ENCODE data around the gene KDM4B. TPM values are rescaled to one million over a fixed set of nuclear protein-coding genes. Genes with fewer than 3 reads are reported as not detected.

KDM4B gene
- total RNA-seq, 4 donors from 2014 or later = 26.0 to 51.2 (median 34.2) TPM

GRCh38 chr19:5145521-5146511 lies 176.9 kb downstream of the KDM4B start:
- Histone ChIP-seq H3K9me3 (no peaks in the 10 kb centered on the region), H3K27me3 (no peaks in the 10 kb centered on the region), H3K4me3 (no peak overlapping the region), H3K4me1 (peaks cover 0 to 4% (median 0%) of the 10 kb centered on the region in 4 donors), H3K27ac (replicated peaks in 1 of 4) (no peak overlapping the region), H3K36me3 (peaks cover 57 to 99% (median 90%) of the 10 kb centered on the region in 4 donors)
- intact Hi-C loops (cut with DNase I) = loop anchor here (10.0 kb wide), 1 partner anchor 91 kb away; no protein-coding TSS in a partner anchor
- WGBS = 92% methylated on average over 26 of the region's 52 CpGs
- DNase-seq (ENCODE audit: extremely low spot score) = no peak
- TF ChIP-seq CTCF (IDR thresholded peaks at IDR 0.05) (no peak), POLR2AphosphoS5 (IDR thresholded peaks at IDR 0.05) (no peak), POLR2A (IDR thresholded peaks at IDR 0.05; ENCODE audit: low read depth) (no peak), EP300 (IDR thresholded peaks at IDR 0.05) (no peak)

GRCh38 chr19:5147074-5147977 lies 178.4 kb downstream of the KDM4B start:
- H3K36me3 ChIP-seq = peaks cover 60 to 100% (median 90%) of the 10 kb centered on the region in 4 donors
- 94% methylated on average over 31 of the region's 31 CpGs for WGBS

GRCh38 chr19:5147978-5148793 lies 179.3 kb downstream of the KDM4B start:
- intact Hi-C loops (cut with DNase I) = loop anchor here (10.0 kb wide), 1 partner anchor 93 kb away; no protein-coding TSS in a partner anchor
- DNase-seq (ENCODE audit: extremely low spot score) = no peak
- Histone ChIP-seq H3K27ac (replicated peaks in 1 of 4) (no peak overlapping the region), H3K36me3 (peaks cover 61 to 94% (median 85%) of the 10 kb centered on the region in 4 donors), H3K27me3 (no peaks in the 10 kb centered on the region), H3K4me3 (no peak overlapping the region), H3K9me3 (no peaks in the 10 kb centered on the region), H3K4me1 (no peaks in the 10 kb centered on the region)
- TF ChIP-seq POLR2AphosphoS5 (IDR thresholded peaks at IDR 0.05) (no peak), CTCF (IDR thresholded peaks at IDR 0.05) (no peak), EP300 (IDR thresholded peaks at IDR 0.05) (no peak)
- WGBS = 89% methylated on average over 35 of the region's 42 CpGs

More at GRCh38 chr19:5147074-5147977, 178.4 kb downstream of the KDM4B start:
- no peaks in the 10 kb centered on the region for H3K27me3 ChIP-seq
- intact Hi-C loops (cut with DNase I) = loop anchor here (10.0 kb wide), 1 partner anchor 93 kb away; no protein-coding TSS in a partner anchor
- no peaks in the 10 kb centered on the region for H3K4me1 ChIP-seq
- no peak for DNase-seq (ENCODE audit: extremely low spot score)
- TF ChIP-seq POLR2AphosphoS5 (IDR thresholded peaks at IDR 0.05) = no peak
- no peak for TF ChIP-seq EP300 (IDR thresholded peaks at IDR 0.05)
- no peak for TF ChIP-seq POLR2A (IDR thresholded peaks at IDR 0.05; ENCODE audit: low read depth)
- no peak for TF ChIP-seq CTCF (IDR thresholded peaks at IDR 0.05)
- no peak overlapping the region for H3K27ac ChIP-seq (replicated peaks in 1 of 4)
- H3K4me3 ChIP-seq = no peak overlapping the region
- no peaks in the 10 kb centered on the region for H3K9me3 ChIP-seq

- Histone ChIP-seq H3K27me3 (no peaks in the 10 kb centered on the region), H3K27ac (replicated peaks in 1 of 4) (no peak overlapping the region), H3K4me3 (no peak overlapping the region), H3K4me1 (no peaks in the 10 kb centered on the region), H3K9me3 (no peaks in the 10 kb centered on the region), H3K36me3 (peaks cover 61 to 88% (median 81%) of the 10 kb centered on the region in 4 donors)
- TF ChIP-seq POLR2A (IDR thresholded peaks at IDR 0.05; ENCODE audit: low read depth) (no peak), EP300 (IDR thresholded peaks at IDR 0.05) (no peak), POLR2AphosphoS5 (IDR thresholded peaks at IDR 0.05) (no peak), CTCF (IDR thresholded peaks at IDR 0.05) (no peak)
- no peak for DNase-seq (ENCODE audit: extremely low spot score)
- WGBS = 96% methylated on average over 5 of the region's 15 CpGs
- intact Hi-C loops (cut with DNase I) = loop anchor here (10.0 kb wide), 1 partner anchor 94 kb away; no protein-coding TSS in a partner anchor
These were observed 179.9 kb downstream of the KDM4B start for GRCh38 chr19:5148794-5149190.

All from esophagus muscularis mucosa (tissue), 4 donors.